GM12873 (cell line): Measurements from ENCODE around the gene TSPAN1.

Experiments
- TF ChIP-seq, protein P1 (sequence below): IDR thresholded peaks from 2 replicates; pipeline ENCODE4 v1.5.1; 2012; ENCODE audit warnings: low read depth, mild to moderate bottlenecking, moderate library complexity, low read length, control low read depth; ENCODE audit not compliant: insufficient read depth; ENCODE audit errors: missing control alignments

Gene TSPAN1

DNA sequence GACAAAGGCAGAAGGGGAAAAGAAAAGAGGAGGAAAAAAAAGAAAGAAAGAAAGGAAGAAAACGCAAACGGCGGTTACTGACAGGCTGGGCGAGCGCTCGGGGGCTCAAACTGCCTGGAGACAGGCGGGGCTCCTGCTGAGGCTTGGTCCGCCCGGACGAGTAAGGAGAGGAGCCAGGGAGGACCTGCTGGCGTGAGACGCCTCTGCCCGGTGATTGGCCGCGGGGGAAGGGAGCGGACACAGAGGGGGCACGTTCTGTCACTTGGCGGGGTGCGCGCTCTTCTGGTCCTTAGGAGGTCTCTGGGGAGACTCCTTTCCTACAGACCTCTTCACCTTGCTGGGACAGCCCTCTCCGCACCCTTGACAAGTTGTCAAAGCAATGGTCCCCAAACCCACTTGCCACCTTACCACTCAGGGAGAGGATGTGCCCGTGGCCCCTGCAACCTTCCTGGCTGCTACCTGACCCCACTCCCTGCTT is 41.7 kb upstream of the TSPAN1 start:
- TF ChIP-seq, protein P1, sequence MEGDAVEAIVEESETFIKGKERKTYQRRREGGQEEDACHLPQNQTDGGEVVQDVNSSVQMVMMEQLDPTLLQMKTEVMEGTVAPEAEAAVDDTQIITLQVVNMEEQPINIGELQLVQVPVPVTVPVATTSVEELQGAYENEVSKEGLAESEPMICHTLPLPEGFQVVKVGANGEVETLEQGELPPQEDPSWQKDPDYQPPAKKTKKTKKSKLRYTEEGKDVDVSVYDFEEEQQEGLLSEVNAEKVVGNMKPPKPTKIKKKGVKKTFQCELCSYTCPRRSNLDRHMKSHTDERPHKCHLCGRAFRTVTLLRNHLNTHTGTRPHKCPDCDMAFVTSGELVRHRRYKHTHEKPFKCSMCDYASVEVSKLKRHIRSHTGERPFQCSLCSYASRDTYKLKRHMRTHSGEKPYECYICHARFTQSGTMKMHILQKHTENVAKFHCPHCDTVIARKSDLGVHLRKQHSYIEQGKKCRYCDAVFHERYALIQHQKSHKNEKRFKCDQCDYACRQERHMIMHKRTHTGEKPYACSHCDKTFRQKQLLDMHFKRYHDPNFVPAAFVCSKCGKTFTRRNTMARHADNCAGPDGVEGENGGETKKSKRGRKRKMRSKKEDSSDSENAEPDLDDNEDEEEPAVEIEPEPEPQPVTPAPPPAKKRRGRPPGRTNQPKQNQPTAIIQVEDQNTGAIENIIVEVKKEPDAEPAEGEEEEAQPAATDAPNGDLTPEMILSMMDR = no peak

DNA sequence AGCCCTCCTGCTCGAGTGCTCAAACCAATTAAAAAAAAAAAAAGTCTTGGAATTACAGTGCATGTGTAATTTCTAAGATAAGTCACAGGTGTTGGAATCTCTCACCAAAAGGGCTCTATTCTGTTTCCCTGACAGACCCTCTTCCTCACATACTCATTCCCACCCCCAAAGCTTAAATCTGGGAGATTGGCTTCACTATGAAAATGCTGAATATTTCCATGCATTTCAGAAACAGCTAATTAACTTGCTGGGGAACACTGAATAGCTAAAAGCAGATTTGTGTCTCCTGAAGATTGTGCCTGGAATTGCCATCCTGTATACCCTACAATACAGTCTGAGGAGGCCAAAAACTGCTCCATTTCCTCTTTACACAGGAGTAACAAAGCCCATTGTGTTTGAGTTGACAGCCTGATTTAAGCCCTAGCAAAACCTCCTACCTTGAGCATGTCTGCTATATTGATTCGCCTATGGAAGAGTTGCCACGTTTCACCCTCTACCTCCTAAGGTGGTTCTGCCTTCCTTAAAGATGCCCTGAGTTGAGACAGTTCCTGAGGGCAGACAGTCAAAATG is 41.0 kb upstream of the TSPAN1 start:
- TF ChIP-seq, protein P1 = no peak

DNA sequence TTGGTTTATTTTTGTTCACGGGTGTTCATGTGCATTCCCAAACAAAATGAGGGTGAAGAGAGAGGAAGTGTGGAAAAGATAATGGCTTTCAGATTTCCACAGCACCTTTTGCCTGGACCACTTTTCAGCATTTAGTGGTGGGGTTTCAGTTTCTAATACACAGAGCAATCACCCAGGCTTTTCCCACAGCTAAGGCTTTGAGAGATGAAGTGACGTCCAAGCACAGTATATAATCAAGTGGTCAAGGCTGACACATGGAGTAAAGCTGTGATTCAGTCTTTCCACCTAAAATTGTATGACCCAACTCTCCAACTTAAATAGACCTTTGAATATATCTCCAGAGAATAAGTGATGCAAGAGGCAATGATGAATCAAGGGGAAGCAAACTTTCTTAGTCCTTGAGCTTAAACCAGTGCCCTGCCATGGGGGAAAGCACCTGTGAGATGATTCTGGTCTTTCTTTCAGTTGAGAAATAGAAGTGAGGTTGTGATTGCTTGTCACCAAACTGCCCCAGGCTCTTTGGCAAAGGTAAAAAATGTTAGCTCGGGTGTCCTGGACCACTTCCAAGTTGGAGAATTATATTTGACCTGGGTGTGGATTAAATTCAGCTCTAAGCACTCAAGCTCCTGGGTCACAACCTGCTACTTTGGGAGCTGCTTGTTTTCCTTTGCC is 40.1 kb upstream of the TSPAN1 start:
- TF ChIP-seq, protein P1 = no peak

DNA sequence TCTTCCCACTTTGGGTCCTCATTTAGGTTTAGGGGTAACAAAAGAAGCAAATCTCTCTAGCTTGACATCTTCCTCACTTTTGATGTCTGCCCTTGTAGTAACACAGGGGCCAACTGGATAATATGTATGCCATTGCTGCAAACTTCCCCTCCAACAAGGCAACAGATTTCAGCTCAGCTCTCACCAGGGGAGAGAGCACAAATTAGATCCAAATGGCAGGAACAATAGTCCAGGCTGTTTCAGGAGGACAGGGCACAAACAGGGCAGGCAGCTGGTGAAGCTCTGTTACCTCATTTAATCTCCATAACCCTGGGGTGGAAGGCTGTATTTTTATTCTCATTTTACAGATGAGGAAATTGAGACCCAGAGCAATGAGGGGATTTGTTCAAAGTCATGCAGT is 38.2 kb upstream of the TSPAN1 start:
- TF ChIP-seq, protein P1 = no peak

DNA sequence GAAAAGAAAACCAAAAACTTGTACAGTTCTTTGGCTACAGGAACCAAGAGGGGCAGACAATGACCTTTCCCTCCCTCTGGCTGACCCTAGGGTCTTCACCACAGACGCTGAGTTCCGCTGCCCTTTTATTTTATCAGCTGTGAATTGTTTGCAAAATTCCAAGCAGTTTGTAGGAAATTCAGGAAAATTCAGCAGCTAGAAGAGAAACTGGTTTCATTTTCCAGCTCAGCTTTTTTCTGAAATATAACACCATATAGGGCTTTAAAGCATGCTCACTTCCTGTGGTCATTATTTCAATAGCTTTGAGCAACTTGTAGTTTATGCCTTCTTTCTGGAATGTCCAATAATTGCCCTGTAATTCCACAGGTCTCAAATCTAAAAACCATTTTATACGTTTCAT is 37.0 kb upstream of the TSPAN1 start:
- TF ChIP-seq, protein P1 = no peak

DNA sequence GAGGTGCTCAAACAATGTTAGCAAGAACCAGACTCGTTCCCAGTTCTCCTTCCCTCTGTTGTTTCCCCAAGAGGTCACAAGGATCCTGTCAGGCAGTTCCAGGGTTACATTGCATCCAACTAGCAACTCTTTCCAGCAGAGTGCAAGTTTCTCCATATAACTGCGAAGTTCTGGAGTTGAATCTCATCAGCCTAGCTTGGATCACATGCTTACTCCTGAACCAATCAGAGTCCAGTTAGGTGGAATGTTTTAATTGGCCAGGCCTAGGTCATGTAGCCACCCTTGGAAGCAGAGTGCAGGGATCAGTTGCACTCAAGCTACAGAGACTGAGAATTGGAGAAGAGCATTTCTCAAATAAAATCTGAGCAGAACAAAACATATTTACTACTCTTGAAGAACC is 26.6 kb upstream of the TSPAN1 start:
- TF ChIP-seq, protein P1 = no peak

DNA sequence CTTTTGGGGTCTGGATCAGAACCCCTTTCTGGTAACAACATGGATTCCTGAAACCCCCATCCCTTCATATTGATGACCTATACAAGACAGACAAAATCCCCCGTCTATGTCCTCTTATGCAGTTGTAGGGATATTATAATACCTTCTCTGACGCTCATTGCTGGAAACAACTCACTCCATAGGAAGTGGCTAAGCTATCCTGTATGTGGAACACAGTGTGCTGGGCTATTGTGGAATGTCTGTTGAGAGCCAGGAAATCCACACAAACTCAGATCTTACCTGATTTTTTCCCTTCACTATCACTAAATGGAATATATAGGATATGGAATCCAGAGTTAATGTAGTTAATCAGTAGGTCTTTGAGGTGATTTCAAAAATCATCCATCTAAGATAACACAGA is 24.8 kb upstream of the TSPAN1 start:
- TF ChIP-seq, protein P1 = no peak
